GM12878 (cell line): ENCODE results near the gene STK32B. TPM values are rescaled to one million over a fixed set of nuclear protein-coding genes. Genes with fewer than 3 reads are reported as not detected.

Source experiments
- ATAC-seq: fragments of 200-7000 bp; cut with Tn5 transposase; 3 replicates; pipeline ENCODE4 v1.9.1; 2020; ENCODE audit warnings: mild to moderate bottlenecking, moderate library complexity
- BruUV-seq: library from RNA; stranded (reverse); fragments of 400-500 nt; replicated peaks from 2 replicates; lab custom pipeline; 2021; lab: Mats Ljungman, UMichigan
- CTCF ChIA-PET: fragments of 300-600 bp; sonication (Branson Sonifier 250); formaldehyde crosslinking; extraction: SDS; loops from one replicate; lab custom pipeline; 2021; ENCODE audit warnings: inconsistent platforms; lab: Yijun Ruan, JAX
- POLR2A ChIA-PET: fragments of 350-600 bp; formaldehyde crosslinking; extraction: SDS; loops from one replicate; lab custom pipeline; 2021; ENCODE audit warnings: inconsistent platforms; lab: Charles Lee
- RAD21 ChIA-PET: fragments of 300-600 bp; sonication (Branson Sonifier 250); formaldehyde crosslinking; loops from one replicate; lab custom pipeline; 2023; ENCODE audit warnings: antibody characterized with exemption; ENCODE audit not compliant: unreplicated experiment; lab: Charles Lee
- SMC1A ChIA-PET: fragments of 300-600 bp; sonication (Branson Sonifier 250); formaldehyde crosslinking; loops from one replicate; lab custom pipeline; 2023; ENCODE audit not compliant: unreplicated experiment, uncharacterized antibody; lab: Charles Lee
- DNase-seq: peaks from one replicate; pipeline ENCODE4 v3.0.0-alpha.2; 2011; ENCODE audit warnings: low read depth, low spot score
- FAIRE-seq: peaks from 3 replicates; lab custom pipeline; 2011; peaks lifted over from hg19 to GRCh38; lab: Jason Lieb, UNC
- H2AFZ ChIP-seq: 2 replicates; pipeline ENCODE4 v1.6.0; 2011; ENCODE audit warnings: low read depth, low read length, control low read depth; ENCODE audit not compliant: control insufficient read depth
- H3K27ac ChIP-seq: 2 replicates; pipeline ENCODE4 v1.5.1; 2011; ENCODE audit warnings: control low read depth; ENCODE audit not compliant: control insufficient read depth, insufficient read depth
- H3K27me3 ChIP-seq, 2 experiments: replicated peaks in 1 of 2; 2 replicates each; pipeline versions ENCODE4 v1.6.0 to v1.6.1; 2011; ENCODE audit warnings: low read length in 1 of 2; ENCODE audit not compliant: control insufficient read depth in 2 of 2, insufficient read depth in 2 of 2
- H3K36me3 ChIP-seq, 2 experiments: 2 replicates each; pipeline ENCODE4 v1.5.1; 2011; ENCODE audit warnings: low read length in 1 of 2; ENCODE audit not compliant: control insufficient read depth in 2 of 2, insufficient read depth in 2 of 2
- H3K4me1 ChIP-seq: 2 replicates; pipeline ENCODE4 v1.6.1; 2011; ENCODE audit warnings: mild to moderate bottlenecking, low read length, moderate library complexity, mixed read lengths; ENCODE audit not compliant: control insufficient read depth, insufficient read depth
- H3K4me2 ChIP-seq: 2 replicates; pipeline ENCODE4 v1.6.0; 2011; ENCODE audit warnings: control low read depth; ENCODE audit not compliant: control insufficient read depth, insufficient read depth
- H3K4me3 ChIP-seq: fragments of 200-600 bp; sonication (generic); 2 replicates; pipeline ENCODE4 v1.5.1; 2016
- H3K79me2 ChIP-seq: 2 replicates; pipeline ENCODE4 v1.6.0; 2011; ENCODE audit warnings: low read length; ENCODE audit not compliant: control insufficient read depth, insufficient read depth
- H3K9ac ChIP-seq: 2 replicates; pipeline ENCODE4 v1.8.0; 2011; ENCODE audit warnings: low read length, control low read depth, mixed read lengths; ENCODE audit not compliant: control insufficient read depth, insufficient read depth
- H3K9me3 ChIP-seq: replicated peaks from 3 replicates; pipeline ENCODE4 v1.5.1; 2011; ENCODE audit warnings: mild to moderate bottlenecking, low read length; ENCODE audit not compliant: control insufficient read depth, insufficient read depth
- H4K20me1 ChIP-seq: 2 replicates; pipeline ENCODE4 v1.6.0; 2011; ENCODE audit not compliant: control insufficient read depth, insufficient read depth
- ASH2L ChIP-seq: fragments of 300-600, 200-600 bp; sonication (generic); IDR thresholded peaks from 2 replicates; pipeline ENCODE4 v1.6.1; 2017; ENCODE audit warnings: low read depth, mild to moderate bottlenecking, borderline replicate concordance
- MLLT1 ChIP-seq: fragments of 450-650 bp; IDR thresholded peaks from 2 replicates; pipeline ENCODE4 v1.6.1; 2016; ENCODE audit warnings: mild to moderate bottlenecking
- NR2C1 ChIP-seq: fragments of 450-650 bp; IDR thresholded peaks from 2 replicates; pipeline ENCODE4 v1.6.1; 2017; ENCODE audit warnings: antibody characterized with exemption, mild to moderate bottlenecking, moderate library complexity
- PAX8 ChIP-seq: fragments of 450-650 bp; IDR thresholded peaks from 2 replicates; pipeline ENCODE4 v1.6.1; 2017; ENCODE audit warnings: mild to moderate bottlenecking, moderate library complexity
- RBBP5 ChIP-seq: fragments of 200-600 bp; sonication (generic); conservative IDR thresholded peaks from 2 replicates; pipeline ENCODE4 v1.6.1; 2016
- RELB ChIP-seq: fragments of 450-650 bp; IDR thresholded peaks from 2 replicates; pipeline ENCODE4 v1.6.1; 2017; ENCODE audit warnings: low read depth, mild to moderate bottlenecking, moderate library complexity
- SMAD1 ChIP-seq: fragments of 450-650 bp; IDR thresholded peaks from 2 replicates; pipeline ENCODE4 v1.6.1; 2018; ENCODE audit warnings: mild to moderate bottlenecking, low read depth; ENCODE audit not compliant: partially characterized antibody
- STAT1 ChIP-seq: fragments of 450-650 bp; conservative IDR thresholded peaks from 2 replicates; pipeline ENCODE4 v1.6.1; 2014; ENCODE audit warnings: antibody characterized with exemption, mild to moderate bottlenecking
- USF1 ChIP-seq: IDR thresholded peaks from 2 replicates; pipeline ENCODE4 v1.6.1; 2011; ENCODE audit warnings: borderline replicate concordance, low read depth, mild to moderate bottlenecking, moderate library complexity, mixed read lengths, low read length; ENCODE audit not compliant: insufficient read depth; ENCODE audit errors: extremely low read length
- WGBS: methylation state at CpG from one replicate; pipeline ENCODE4 v1.1.6; 2016; ENCODE audit warnings: low lambda C conversion rate; ENCODE audit not compliant: insufficient replicate concordance, insufficient coverage; ENCODE audit errors: missing lambda C conversion rate; 5-methylcytosine and 5-hydroxymethylcytosine counted together
- in situ Hi-C: fragments of 300-500 bp; cut with MboI; formaldehyde crosslinking; loops from 9 replicates; pipeline ENCODE4 v1.14.3; 2018; ENCODE audit warnings: mixed read lengths
- intact Hi-C: fragments of 100-400 bp; cut with micrococcal nuclease; formaldehyde crosslinking; loops from one replicate; pipeline ENCODE4 v1.14.2; 2022; ENCODE audit not compliant: unreplicated experiment
- polyA plus RNA-seq, 11 experiments: library from polyadenylated mRNA; depleted of rRNA in 4 of 11; unstranded in 6 of 11; stranded (reverse) in 5 of 11; fragments of >200 nt; fragmentation: Nextera tagmentation in 4 of 11; fragmentation: Illumina TruSeq in 1 of 11; extraction: Ambion mirVana in 4 of 11; extraction: Trizol in 1 of 11; gene quantifications; 1 replicate in 1 of 11; 2 replicates in 10 of 11; pipeline versions ENCODE4 v1.2.1 to v1.2.3, GENCODE V29; 2011 to 2016; ENCODE audit warnings: inconsistent platforms in 2 of 11, missing spikeins in 2 of 11, low read depth in 1 of 11
- total RNA-seq, 4 experiments: library from RNA; depleted of rRNA in 3 of 4; stranded (reverse); fragments of >200 nt in 3 of 4; fragmentation: Illumina TruSeq in 1 of 4; extraction: Trizol in 1 of 4; gene quantifications; 2 replicates each; pipeline versions ENCODE4 v1.2.1 to v1.2.3, GENCODE V29; 2013 to 2021
- TF ChIP-seq, protein P1 (sequence below): fragments of 450-650 bp; IDR thresholded peaks from 2 replicates; pipeline ENCODE4 v1.6.1; 2017; ENCODE audit warnings: mild to moderate bottlenecking, moderate library complexity
- TF ChIP-seq, protein P2 (sequence below): IDR thresholded peaks from 2 replicates; pipeline ENCODE4 v1.6.1; 2012; ENCODE audit warnings: mild to moderate bottlenecking, low read depth, low read length

The STK32B gene
- total and polyA plus RNA-seq, 10 of the 15 experiments (the other 5 are each of a cell fraction or from before 2014, with no cell fraction given): 0.04 to 0.12 (median 0.08) TPM; not detected in 7

DNA sequence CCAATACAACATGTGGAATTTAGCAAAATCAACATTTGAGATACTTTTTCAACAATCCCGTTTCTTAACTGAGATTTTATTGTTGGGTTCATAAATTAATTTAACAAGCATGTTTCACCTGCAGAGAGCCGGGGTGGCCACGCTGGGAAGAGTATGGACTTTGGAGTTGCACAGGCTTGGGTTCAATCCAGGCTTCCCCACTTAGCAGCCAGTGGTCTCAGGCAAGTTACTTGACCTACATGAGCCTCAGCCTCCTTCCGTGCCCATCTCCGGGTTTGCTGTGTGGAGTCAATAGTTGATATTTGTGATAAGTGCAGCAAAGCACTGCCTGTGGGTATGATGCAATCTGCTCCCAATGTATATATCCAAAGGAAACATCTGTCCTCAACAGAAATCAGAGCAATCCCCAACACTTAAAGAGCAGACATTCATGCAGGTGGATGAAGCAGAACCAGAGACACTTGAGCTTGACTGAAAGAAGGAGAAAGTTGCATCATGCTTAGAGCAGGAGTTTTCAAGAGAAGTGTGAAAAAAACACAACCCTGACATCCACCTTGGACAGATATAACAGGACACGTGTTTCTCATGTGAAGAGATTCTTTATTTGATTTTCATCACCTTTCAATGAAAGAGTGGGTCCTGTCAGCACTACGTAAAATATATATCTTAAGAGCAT, 37.1 kb upstream of the STK32B start:
- WGBS: 15% methylated on average over 7 of the region's 7 CpGs
- POLR2A ChIA-PET: no interaction called here
- no peak overlapping the region for H3K9ac ChIP-seq
- H3K27ac ChIP-seq: no peak overlapping the region
- RAD21 ChIA-PET: no interaction called here
- in situ Hi-C loops: no loop called here
- intact Hi-C loops: no loop called here
- no peak overlapping the region for H3K4me2 ChIP-seq
- FAIRE-seq: no peak
- no peaks in the 10 kb centered on the region for H3K4me1 ChIP-seq
- CTCF ChIA-PET: no interaction called here
- no peaks in the 10 kb centered on the region for H3K36me3 ChIP-seq
- ATAC-seq: no peak
- no peaks in the 10 kb centered on the region for H3K79me2 ChIP-seq
- no TSS peak for BruUV-seq
- no peak overlapping the region for H2AFZ ChIP-seq
- no peaks in the 10 kb centered on the region for H3K9me3 ChIP-seq
- no peaks in the 10 kb centered on the region; a peak in 1 of 4 replicates for H3K27me3 ChIP-seq
- SMC1A ChIA-PET: no interaction called here
- DNase-seq: no peak
- no peak overlapping the region for H3K4me3 ChIP-seq
- H4K20me1 ChIP-seq: no peaks in the 10 kb centered on the region
- TF ChIP-seq ASH2L (no peak), USF1 (no peak), RELB (no peak), NR2C1 (no peak), MLLT1 (no peak), SMAD1 (no peak), PAX8 (no peak), RBBP5 (no peak), STAT1 (no peak)
- TF ChIP-seq, protein P1, sequence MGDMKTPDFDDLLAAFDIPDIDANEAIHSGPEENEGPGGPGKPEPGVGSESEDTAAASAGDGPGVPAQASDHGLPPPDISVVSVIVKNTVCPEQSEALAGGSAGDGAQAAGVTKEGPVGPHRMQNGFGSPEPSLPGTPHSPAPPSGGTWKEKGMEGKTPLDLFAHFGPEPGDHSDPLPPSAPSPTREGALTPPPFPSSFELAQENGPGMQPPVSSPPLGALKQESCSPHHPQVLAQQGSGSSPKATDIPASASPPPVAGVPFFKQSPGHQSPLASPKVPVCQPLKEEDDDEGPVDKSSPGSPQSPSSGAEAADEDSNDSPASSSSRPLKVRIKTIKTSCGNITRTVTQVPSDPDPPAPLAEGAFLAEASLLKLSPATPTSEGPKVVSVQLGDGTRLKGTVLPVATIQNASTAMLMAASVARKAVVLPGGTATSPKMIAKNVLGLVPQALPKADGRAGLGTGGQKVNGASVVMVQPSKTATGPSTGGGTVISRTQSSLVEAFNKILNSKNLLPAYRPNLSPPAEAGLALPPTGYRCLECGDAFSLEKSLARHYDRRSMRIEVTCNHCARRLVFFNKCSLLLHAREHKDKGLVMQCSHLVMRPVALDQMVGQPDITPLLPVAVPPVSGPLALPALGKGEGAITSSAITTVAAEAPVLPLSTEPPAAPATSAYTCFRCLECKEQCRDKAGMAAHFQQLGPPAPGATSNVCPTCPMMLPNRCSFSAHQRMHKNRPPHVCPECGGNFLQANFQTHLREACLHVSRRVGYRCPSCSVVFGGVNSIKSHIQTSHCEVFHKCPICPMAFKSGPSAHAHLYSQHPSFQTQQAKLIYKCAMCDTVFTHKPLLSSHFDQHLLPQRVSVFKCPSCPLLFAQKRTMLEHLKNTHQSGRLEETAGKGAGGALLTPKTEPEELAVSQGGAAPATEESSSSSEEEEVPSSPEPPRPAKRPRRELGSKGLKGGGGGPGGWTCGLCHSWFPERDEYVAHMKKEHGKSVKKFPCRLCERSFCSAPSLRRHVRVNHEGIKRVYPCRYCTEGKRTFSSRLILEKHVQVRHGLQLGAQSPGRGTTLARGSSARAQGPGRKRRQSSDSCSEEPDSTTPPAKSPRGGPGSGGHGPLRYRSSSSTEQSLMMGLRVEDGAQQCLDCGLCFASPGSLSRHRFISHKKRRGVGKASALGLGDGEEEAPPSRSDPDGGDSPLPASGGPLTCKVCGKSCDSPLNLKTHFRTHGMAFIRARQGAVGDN: no peak
- TF ChIP-seq, protein P2, sequence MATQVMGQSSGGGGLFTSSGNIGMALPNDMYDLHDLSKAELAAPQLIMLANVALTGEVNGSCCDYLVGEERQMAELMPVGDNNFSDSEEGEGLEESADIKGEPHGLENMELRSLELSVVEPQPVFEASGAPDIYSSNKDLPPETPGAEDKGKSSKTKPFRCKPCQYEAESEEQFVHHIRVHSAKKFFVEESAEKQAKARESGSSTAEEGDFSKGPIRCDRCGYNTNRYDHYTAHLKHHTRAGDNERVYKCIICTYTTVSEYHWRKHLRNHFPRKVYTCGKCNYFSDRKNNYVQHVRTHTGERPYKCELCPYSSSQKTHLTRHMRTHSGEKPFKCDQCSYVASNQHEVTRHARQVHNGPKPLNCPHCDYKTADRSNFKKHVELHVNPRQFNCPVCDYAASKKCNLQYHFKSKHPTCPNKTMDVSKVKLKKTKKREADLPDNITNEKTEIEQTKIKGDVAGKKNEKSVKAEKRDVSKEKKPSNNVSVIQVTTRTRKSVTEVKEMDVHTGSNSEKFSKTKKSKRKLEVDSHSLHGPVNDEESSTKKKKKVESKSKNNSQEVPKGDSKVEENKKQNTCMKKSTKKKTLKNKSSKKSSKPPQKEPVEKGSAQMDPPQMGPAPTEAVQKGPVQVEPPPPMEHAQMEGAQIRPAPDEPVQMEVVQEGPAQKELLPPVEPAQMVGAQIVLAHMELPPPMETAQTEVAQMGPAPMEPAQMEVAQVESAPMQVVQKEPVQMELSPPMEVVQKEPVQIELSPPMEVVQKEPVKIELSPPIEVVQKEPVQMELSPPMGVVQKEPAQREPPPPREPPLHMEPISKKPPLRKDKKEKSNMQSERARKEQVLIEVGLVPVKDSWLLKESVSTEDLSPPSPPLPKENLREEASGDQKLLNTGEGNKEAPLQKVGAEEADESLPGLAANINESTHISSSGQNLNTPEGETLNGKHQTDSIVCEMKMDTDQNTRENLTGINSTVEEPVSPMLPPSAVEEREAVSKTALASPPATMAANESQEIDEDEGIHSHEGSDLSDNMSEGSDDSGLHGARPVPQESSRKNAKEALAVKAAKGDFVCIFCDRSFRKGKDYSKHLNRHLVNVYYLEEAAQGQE: no peak
